DND-41 (cell line): Measurements from ENCODE around the gene PRKCE.

Experiments
- ATAC-seq: fragments of 200-7000 bp; cut with Tn5 transposase; 3 replicates; pipeline ENCODE4 v1.9.1; 2021; ENCODE audit warnings: low read depth; ENCODE audit not compliant: insufficient read depth
- DNase-seq: peaks from one replicate; pipeline ENCODE4 v3.0.0-alpha.2; 2020
- H2AFZ ChIP-seq: 2 replicates; pipeline ENCODE4 v1.6.0; 2012; ENCODE audit warnings: low read depth, low read length
- H3K27ac ChIP-seq: 2 replicates; pipeline ENCODE4 v1.5.1; 2012; ENCODE audit warnings: low read length, inconsistent platforms
- H3K27me3 ChIP-seq: fragments of 200-600 bp; sonication (generic); 2 replicates; pipeline ENCODE4 v1.6.0; 2012; ENCODE audit warnings: low read length, mild to moderate bottlenecking, inconsistent platforms; ENCODE audit not compliant: insufficient read depth, poor library complexity
- H3K36me3 ChIP-seq: 2 replicates; pipeline ENCODE4 v1.5.1; 2012; ENCODE audit warnings: low read length, inconsistent platforms; ENCODE audit not compliant: insufficient read depth
- H3K4me1 ChIP-seq: 2 replicates; pipeline ENCODE4 v1.5.1; 2012; ENCODE audit warnings: mild to moderate bottlenecking, low read length; ENCODE audit not compliant: insufficient read depth
- H3K4me2 ChIP-seq: 2 replicates; pipeline ENCODE4 v1.6.0; 2012; ENCODE audit warnings: mild to moderate bottlenecking, moderate library complexity, low read length, inconsistent platforms; ENCODE audit not compliant: insufficient read depth
- H3K4me3 ChIP-seq, 2 experiments: fragments of 200-600 bp in 1 of 2; shearing (Covaris generic) in 1 of 2; 2 replicates each; pipeline ENCODE4 v1.5.1; 2012 to 2016; ENCODE audit warnings: inconsistent platforms in 2 of 2, low read length in 2 of 2, mild to moderate bottlenecking in 2 of 2, low read depth in 1 of 2, moderate library complexity in 1 of 2
- H3K79me2 ChIP-seq: 2 replicates; pipeline ENCODE4 v1.6.0; 2012; ENCODE audit warnings: low read length, inconsistent platforms; ENCODE audit not compliant: insufficient read depth
- H3K9ac ChIP-seq: 2 replicates; pipeline ENCODE4 v1.6.0; 2012; ENCODE audit warnings: low read depth, mild to moderate bottlenecking, inconsistent platforms, low read length, moderate library complexity
- H3K9me3 ChIP-seq: 2 replicates; pipeline ENCODE4 v1.5.1; 2012; ENCODE audit warnings: low read length, moderate library complexity, mild to moderate bottlenecking, inconsistent platforms; ENCODE audit not compliant: insufficient read depth, severe bottlenecking
- H4K20me1 ChIP-seq: 2 replicates; pipeline ENCODE4 v1.6.0; 2012; ENCODE audit warnings: low read length; ENCODE audit not compliant: insufficient read depth
- CTCF ChIP-seq: IDR thresholded peaks from 2 replicates; pipeline ENCODE4 v1.5.1; 2012; ENCODE audit warnings: borderline replicate concordance, low read length, moderate library complexity, mild to moderate bottlenecking; ENCODE audit not compliant: poor library complexity, severe bottlenecking; ENCODE audit errors: extremely low read depth
- EZH2 ChIP-seq: IDR thresholded peaks from 3 replicates; pipeline ENCODE4 v1.6.1; 2012; ENCODE audit warnings: borderline replicate concordance, low read depth, mild to moderate bottlenecking, moderate library complexity, low read length, inconsistent platforms; ENCODE audit not compliant: severe bottlenecking

PRKCE gene

GRCh38 chr2:46164529-46165301 lies 513.2 kb downstream of the PRKCE start:
- Histone ChIP-seq H3K4me1 (peaks cover 6% of the 10 kb centered on the region), H3K27ac (no peak overlapping the region), H3K9ac (no peak overlapping the region), H3K79me2 (no peaks in the 10 kb centered on the region), H3K4me3 (no peak overlapping the region), H2AFZ (no peak overlapping the region), H4K20me1 (no peaks in the 10 kb centered on the region), H3K27me3 (no peaks in the 10 kb centered on the region), H3K9me3 (no peaks in the 10 kb centered on the region), H3K4me2 (no peak overlapping the region), H3K36me3 (no peaks in the 10 kb centered on the region)
- no peak for ATAC-seq
- no peak for TF ChIP-seq CTCF
- no peak for TF ChIP-seq EZH2
- no peak for DNase-seq

- no peaks in the 10 kb centered on the region for H3K36me3 ChIP-seq
- no peaks in the 10 kb centered on the region for H3K79me2 ChIP-seq
- no peaks in the 10 kb centered on the region for H4K20me1 ChIP-seq
- no peak overlapping the region for H3K4me3 ChIP-seq
- H3K9me3 ChIP-seq, result no peaks in the 10 kb centered on the region
- ATAC-seq, result no peak
- no peak overlapping the region for H3K9ac ChIP-seq
- no peak overlapping the region for H2AFZ ChIP-seq
- TF ChIP-seq EZH2, result no peak
- peaks cover 2% of the 10 kb centered on the region for H3K4me1 ChIP-seq
- H3K4me2 ChIP-seq, result no peak overlapping the region
- no peak overlapping the region for H3K27ac ChIP-seq
- no peaks in the 10 kb centered on the region for H3K27me3 ChIP-seq
- no peak for DNase-seq
Observed at GRCh38 chr2:46165916-46166315, 514.4 kb downstream of the PRKCE start.

- no peak overlapping the region for H3K4me3 ChIP-seq
- no peak overlapping the region for H3K27ac ChIP-seq
- no peaks in the 10 kb centered on the region for H3K9me3 ChIP-seq
- H3K36me3 ChIP-seq, result no peaks in the 10 kb centered on the region
- TF ChIP-seq EZH2 (no peak), CTCF (no peak)
- H2AFZ ChIP-seq, result no peak overlapping the region
- DNase-seq (no peak), ATAC-seq (no peak)
- no peak overlapping the region for H3K9ac ChIP-seq
- H3K79me2 ChIP-seq, result no peaks in the 10 kb centered on the region
- H3K4me2 ChIP-seq, result no peak overlapping the region
- no peaks in the 10 kb centered on the region for H3K27me3 ChIP-seq
- no peaks in the 10 kb centered on the region for H4K20me1 ChIP-seq
- H3K4me1 ChIP-seq, result no peaks in the 10 kb centered on the region
Observed at GRCh38 chr2:46167406-46167805, 515.9 kb downstream of the PRKCE start.

- no peak for TF ChIP-seq EZH2
- no peak for TF ChIP-seq CTCF
- Histone ChIP-seq H3K4me2 (no peak overlapping the region), H3K4me1 (no peaks in the 10 kb centered on the region), H4K20me1 (no peaks in the 10 kb centered on the region), H3K79me2 (no peaks in the 10 kb centered on the region), H3K27ac (no peak overlapping the region), H3K36me3 (no peaks in the 10 kb centered on the region), H3K4me3 (no peak overlapping the region), H3K9ac (no peak overlapping the region), H3K9me3 (no peaks in the 10 kb centered on the region), H2AFZ (no peak overlapping the region), H3K27me3 (no peaks in the 10 kb centered on the region)
- no peak for DNase-seq
- no peak for ATAC-seq
Observed at GRCh38 chr2:46167924-46168323, 516.4 kb downstream of the PRKCE start.
